Hepatocyte (in vitro differentiated cells): ENCODE results near the gene AP2S1.

ENCODE experiments used
- CTCF ChIP-seq: fragments of 200-600 bp; sonication (generic); IDR thresholded peaks from 2 replicates; pipeline ENCODE4 v1.5.1; 2016; ENCODE audit warnings: antibody characterized with exemption, mild to moderate bottlenecking; ENCODE audit not compliant: poor library complexity
- EZH2 ChIP-seq: fragments of 200-600 bp; sonication (generic); IDR thresholded peaks from 2 replicates; pipeline ENCODE4 v1.6.1; 2016; ENCODE audit warnings: antibody characterized with exemption, mild to moderate bottlenecking, borderline replicate concordance
- EZH2phosphoT487 ChIP-seq: fragments of 200-600 bp; sonication (generic); IDR thresholded peaks from one replicate; pipeline ENCODE4 v1.6.1; 2018; ENCODE audit warnings: antibody characterized with exemption, mild to moderate bottlenecking, low read depth, moderate library complexity; ENCODE audit not compliant: unreplicated experiment, severe bottlenecking

GRCh38 chr19:46839752-46840497, 10.7 kb downstream of the AP2S1 start:
- no peak for TF ChIP-seq CTCF
- TF ChIP-seq EZH2 = no peak
- no peak for TF ChIP-seq EZH2phosphoT487
